Effector CD4-positive, alpha-beta T cell (primary cell): ENCODE results near the gene PTPRC.

Experiments
- DNase-seq: peaks from one replicate; pipeline ENCODE4 v3.0.0-alpha.2; 2020

The PTPRC gene

GRCh38 chr1:198620218-198620617 lies 18.6 kb upstream of the PTPRC start:
- no peak for DNase-seq

- DNase-seq, result peak; percentile 53
Measured at GRCh38 chr1:198620951-198621824, 17.7 kb upstream of the PTPRC start.

- no peak for DNase-seq
Measured at GRCh38 chr1:198622001-198622400, 16.8 kb upstream of the PTPRC start.

GRCh38 chr1:198623752-198624647 lies 14.8 kb upstream of the PTPRC start:
- peak; percentile 14 for DNase-seq

GRCh38 chr1:198624648-198624980 lies 14.2 kb upstream of the PTPRC start:
- DNase-seq, result no peak

GRCh38 chr1:198627436-198628066 lies 11.3 kb upstream of the PTPRC start:
- DNase-seq, result no peak

GRCh38 chr1:198628067-198628455 lies 10.8 kb upstream of the PTPRC start:
- DNase-seq, result no peak

- no peak for DNase-seq
Measured at GRCh38 chr1:198629610-198630009, 9.2 kb upstream of the PTPRC start.

GRCh38 chr1:198630863-198631262 lies 8.0 kb upstream of the PTPRC start:
- no peak for DNase-seq

GRCh38 chr1:198631292-198631691 lies 7.5 kb upstream of the PTPRC start:
- DNase-seq, result no peak

- no peak for DNase-seq
Measured at GRCh38 chr1:198632007-198632406, 6.8 kb upstream of the PTPRC start.

- DNase-seq, result no peak
Measured at GRCh38 chr1:198633675-198634121, 5.1 kb upstream of the PTPRC start.

- no peak for DNase-seq
Measured at GRCh38 chr1:198635964-198636363, 2.9 kb upstream of the PTPRC start.

GRCh38 chr1:198636391-198636790 lies 2.4 kb upstream of the PTPRC start:
- DNase-seq, result no peak

GRCh38 chr1:198637157-198637556 lies 1.7 kb upstream of the PTPRC start:
- no peak for DNase-seq

- no peak for DNase-seq
Measured at GRCh38 chr1:198637916-198638437, 863 bp upstream of the PTPRC start.

GRCh38 chr1:198638441-198638840 lies 399 bp upstream of the PTPRC start:
- no peak for DNase-seq

GRCh38 chr1:198639671-198640143 lies 867 bp downstream of the PTPRC start:
- no peak for DNase-seq

GRCh38 chr1:198640174-198640573 lies 1.3 kb downstream of the PTPRC start:
- no peak for DNase-seq

GRCh38 chr1:198641501-198641900 lies 2.7 kb downstream of the PTPRC start:
- DNase-seq, result peak; percentile 39

- no peak for DNase-seq
Measured at GRCh38 chr1:198641966-198642668, 3.3 kb downstream of the PTPRC start.

- DNase-seq, result no peak
Measured at GRCh38 chr1:198642983-198643382, 4.1 kb downstream of the PTPRC start.
